OCI-LY7 (cell line): Measurements from ENCODE around the gene GALP. TPM values are rescaled to one million over a fixed set of nuclear protein-coding genes. Genes with fewer than 3 reads are reported as not detected.

ENCODE experiments used
- BruUV-seq: library from RNA; stranded (reverse); fragments of 400-500 nt; replicated peaks from 2 replicates; lab custom pipeline; 2021; lab: Mats Ljungman, UMichigan
- CTCF ChIA-PET: fragments of 300-600 bp; sonication (Branson Sonifier 250); formaldehyde crosslinking; loops from one replicate; lab custom pipeline; 2022; ENCODE audit warnings: antibody characterized with exemption; ENCODE audit not compliant: unreplicated experiment; lab: Charles Lee
- POLR2A ChIA-PET: fragments of 300-600 bp; sonication (Branson Sonifier 250); formaldehyde crosslinking; loops from one replicate; lab custom pipeline; 2022; ENCODE audit warnings: antibody characterized with exemption; lab: Charles Lee
- DNase-seq: peaks from one replicate; pipeline ENCODE4 v3.0.0-alpha.2; 2015; ENCODE audit warnings: low spot score
- H2AFZ ChIP-seq: fragments of 200-600 bp; sonication (generic), shearing (Covaris generic); 2 replicates; pipeline ENCODE4 v1.6.1; 2014; ENCODE audit warnings: mild to moderate bottlenecking, antibody characterized with exemption, low read length, moderate library complexity
- H3K27ac ChIP-seq: fragments of 200-600 bp; sonication (generic); 2 replicates; pipeline ENCODE4 v1.5.1; 2014; ENCODE audit warnings: mixed run types, low read depth, mild to moderate bottlenecking, moderate library complexity, low read length, inconsistent platforms; ENCODE audit not compliant: poor library complexity, severe bottlenecking
- H3K36me3 ChIP-seq: fragments of 200-600 bp; sonication (generic); 2 replicates; pipeline ENCODE4 v1.6.1; 2014; ENCODE audit warnings: mild to moderate bottlenecking, antibody characterized with exemption, low read length, moderate library complexity, mixed read lengths; ENCODE audit not compliant: insufficient read depth
- H3K4me1 ChIP-seq: fragments of 200-600 bp; sonication (generic); 2 replicates; pipeline ENCODE4 v1.5.1; 2014; ENCODE audit warnings: mild to moderate bottlenecking, low read length; ENCODE audit not compliant: insufficient read depth, poor library complexity, severe bottlenecking
- H3K4me2 ChIP-seq: fragments of 200-600 bp; sonication (generic); 2 replicates; pipeline ENCODE4 v1.6.1; 2014; ENCODE audit warnings: mild to moderate bottlenecking, low read length
- H3K4me3 ChIP-seq: fragments of 200-600 bp; sonication (generic); 2 replicates; pipeline ENCODE4 v1.5.1; 2014; ENCODE audit warnings: mild to moderate bottlenecking, low read depth, low read length; ENCODE audit not compliant: poor library complexity, severe bottlenecking
- H3K79me2 ChIP-seq: fragments of 200-600 bp; sonication (generic); 2 replicates; pipeline ENCODE4 v1.6.1; 2016; ENCODE audit warnings: low read depth, mild to moderate bottlenecking, low read length, moderate library complexity, mixed read lengths; ENCODE audit not compliant: insufficient read depth
- H3K9me2 ChIP-seq: fragments of 200-600 bp; sonication (generic); 2 replicates; pipeline ENCODE4 v1.6.1; 2016; ENCODE audit warnings: mild to moderate bottlenecking, low read length, mixed read lengths; ENCODE audit not compliant: insufficient read depth
- H3K9me3 ChIP-seq: fragments of 200-600 bp; sonication (generic); 2 replicates; pipeline ENCODE4 v1.6.1; 2014; ENCODE audit warnings: mild to moderate bottlenecking, mixed run types, low read length, mixed read lengths
- H4K20me1 ChIP-seq: fragments of 200-600 bp; sonication (generic); 2 replicates; pipeline ENCODE4 v1.6.1; 2014; ENCODE audit warnings: mild to moderate bottlenecking, antibody characterized with exemption, low read length, moderate library complexity, mixed read lengths; ENCODE audit not compliant: insufficient read depth
- EZH2phosphoT487 ChIP-seq: fragments of 200-600 bp; sonication (generic); IDR thresholded peaks from 2 replicates; pipeline ENCODE4 v1.6.1; 2018; ENCODE audit warnings: low read depth, borderline replicate concordance, mild to moderate bottlenecking, mixed run types, antibody characterized with exemption, low read length, moderate library complexity, mixed read lengths
- intact Hi-C: fragments of 100-400 bp; cut with micrococcal nuclease; formaldehyde crosslinking; loops from one replicate; pipeline ENCODE4 v1.10.0; 2022; ENCODE audit not compliant: unreplicated experiment
- total RNA-seq, 2 experiments: library from RNA; depleted of rRNA in 1 of 2; stranded (reverse); fragments of >200 nt in 1 of 2; shearing (Covaris generic) in 1 of 2; gene quantifications; 2 replicates each; pipeline ENCODE4 v1.2.3, GENCODE V29; 2014 to 2022
- TF ChIP-seq, protein P1 (sequence below): fragments of 200-600 bp; sonication (generic); conservative IDR thresholded peaks from 2 replicates; pipeline ENCODE4 v1.5.1; 2014; ENCODE audit warnings: mild to moderate bottlenecking, antibody characterized with exemption, low read length, moderate library complexity, mixed read lengths

The GALP gene
- total RNA-seq, 2 experiments from 2014 or later = not detected

- BruUV-seq = no TSS peak
- Histone ChIP-seq H3K36me3 (0 out of 2 replicates have a peak, but pooled peaks cover 2% of the 10 kb centered on the region), H3K4me1 (peaks cover 13% of the 10 kb centered on the region), H3K9me3 (no peaks in the 10 kb centered on the region), H2AFZ (no peak overlapping the region), H4K20me1 (no peaks in the 10 kb centered on the region), H3K4me3 (peak overlapping the region; percentile 87), H3K4me2 (peak overlapping the region; percentile 83), H3K79me2 (peaks cover 9% of the 10 kb centered on the region), H3K9me2 (no peaks in the 10 kb centered on the region), H3K27ac (no peak overlapping the region)
- ChIA-PET CTCF (no interaction called here), POLR2A (no interaction called here)
- no peak for DNase-seq
- TF ChIP-seq, protein P1, sequence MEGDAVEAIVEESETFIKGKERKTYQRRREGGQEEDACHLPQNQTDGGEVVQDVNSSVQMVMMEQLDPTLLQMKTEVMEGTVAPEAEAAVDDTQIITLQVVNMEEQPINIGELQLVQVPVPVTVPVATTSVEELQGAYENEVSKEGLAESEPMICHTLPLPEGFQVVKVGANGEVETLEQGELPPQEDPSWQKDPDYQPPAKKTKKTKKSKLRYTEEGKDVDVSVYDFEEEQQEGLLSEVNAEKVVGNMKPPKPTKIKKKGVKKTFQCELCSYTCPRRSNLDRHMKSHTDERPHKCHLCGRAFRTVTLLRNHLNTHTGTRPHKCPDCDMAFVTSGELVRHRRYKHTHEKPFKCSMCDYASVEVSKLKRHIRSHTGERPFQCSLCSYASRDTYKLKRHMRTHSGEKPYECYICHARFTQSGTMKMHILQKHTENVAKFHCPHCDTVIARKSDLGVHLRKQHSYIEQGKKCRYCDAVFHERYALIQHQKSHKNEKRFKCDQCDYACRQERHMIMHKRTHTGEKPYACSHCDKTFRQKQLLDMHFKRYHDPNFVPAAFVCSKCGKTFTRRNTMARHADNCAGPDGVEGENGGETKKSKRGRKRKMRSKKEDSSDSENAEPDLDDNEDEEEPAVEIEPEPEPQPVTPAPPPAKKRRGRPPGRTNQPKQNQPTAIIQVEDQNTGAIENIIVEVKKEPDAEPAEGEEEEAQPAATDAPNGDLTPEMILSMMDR = no peak
- no peak for TF ChIP-seq EZH2phosphoT487
- intact Hi-C loops = loop anchor here (5.0 kb wide), 1 partner anchor 500 kb away; the partner anchor contains the start of genes ZNF580 and ZNF581
Observed at GRCh38 chr19:56142087-56142787, 33.6 kb upstream of the GALP start.

GRCh38 chr19:56142897-56143434 lies 32.8 kb upstream of the GALP start:
- BruUV-seq = no TSS peak
- peaks cover 13% of the 10 kb centered on the region for H3K4me1 ChIP-seq
- H3K9me2 ChIP-seq = no peaks in the 10 kb centered on the region
- CTCF ChIA-PET = no interaction called here
- no peaks in the 10 kb centered on the region for H3K9me3 ChIP-seq
- H3K79me2 ChIP-seq = peaks cover 9% of the 10 kb centered on the region
- no peak overlapping the region for H3K27ac ChIP-seq
- H3K36me3 ChIP-seq = peaks cover 9% of the 10 kb centered on the region
- TF ChIP-seq, protein P1 = no peak
- no peak for TF ChIP-seq EZH2phosphoT487
- DNase-seq = no peak
- intact Hi-C loops = loop anchor here (5.0 kb wide), 1 partner anchor 501 kb away; the partner anchor contains the start of genes ZNF580 and ZNF581
- H3K4me3 ChIP-seq = no peak overlapping the region
- POLR2A ChIA-PET = no interaction called here
- no peak overlapping the region for H2AFZ ChIP-seq
- H4K20me1 ChIP-seq = no peaks in the 10 kb centered on the region
- 0 out of 2 replicates have a peak overlapping the region, but pooled peaks have one; percentile 83 for H3K4me2 ChIP-seq

GRCh38 chr19:56144376-56144775 lies 31.4 kb upstream of the GALP start:
- no TSS peak for BruUV-seq
- Histone ChIP-seq H2AFZ (no peak overlapping the region), H3K4me2 (no peak overlapping the region), H3K9me3 (no peaks in the 10 kb centered on the region), H3K4me3 (no peak overlapping the region), H3K27ac (no peak overlapping the region), H3K79me2 (peaks cover 9% of the 10 kb centered on the region), H4K20me1 (no peaks in the 10 kb centered on the region), H3K4me1 (peaks cover 13% of the 10 kb centered on the region), H3K9me2 (no peaks in the 10 kb centered on the region), H3K36me3 (peaks cover 17% of the 10 kb centered on the region)
- CTCF ChIA-PET = no interaction called here
- intact Hi-C loops = loop anchor here (5.0 kb wide), 1 partner anchor 502 kb away; the partner anchor contains the start of genes ZNF580 and ZNF581
- TF ChIP-seq, protein P1 = no peak
- no peak for TF ChIP-seq EZH2phosphoT487
- DNase-seq = no peak
- POLR2A ChIA-PET = no interaction called here
